ENCODE data around the gene ZFYVE27.

The ZFYVE27 gene

GRCh38 chr10:97788552-97789442, 51.9 kb downstream of the ZFYVE27 start:
- Histone ChIP-seq H3K4me1 (ENCODE audit: insufficient read depth, low read length) (no peaks in the 10 kb centered on the region), H3K36me3 (ENCODE audit: insufficient read depth, low read length) (no peaks in the 10 kb centered on the region), H3K27me3 (ENCODE audit: control insufficient read depth in 1 of 2, insufficient read depth in 2 of 2, low read length in 2 of 2) (peaks cover 13 to 31% of the 10 kb centered on the region in 2 donors), H3K9me3 (ENCODE audit: low read length) (no peaks in the 10 kb centered on the region), H3K9ac (ENCODE audit: low read length) (no peak overlapping the region), H3K4me3 (ENCODE audit: low read depth in 1 of 2, low read length in 2 of 2) (no peak overlapping the region), H3K27ac (ENCODE audit: low read depth, low read length) (no peak overlapping the region)

- Histone ChIP-seq H3K27me3 (ENCODE audit: control insufficient read depth in 1 of 2, insufficient read depth in 2 of 2, low read length in 2 of 2) (peaks cover 13 to 31% of the 10 kb centered on the region in 2 donors), H3K9me3 (ENCODE audit: low read length) (no peaks in the 10 kb centered on the region), H3K27ac (ENCODE audit: low read depth, low read length) (no peak overlapping the region), H3K4me3 (ENCODE audit: low read depth in 1 of 2, low read length in 2 of 2) (no peak overlapping the region), H3K9ac (ENCODE audit: low read length) (no peak overlapping the region), H3K4me1 (ENCODE audit: insufficient read depth, low read length) (no peaks in the 10 kb centered on the region), H3K36me3 (ENCODE audit: insufficient read depth, low read length) (no peaks in the 10 kb centered on the region)
These were observed 53.0 kb downstream of the ZFYVE27 start for GRCh38 chr10:97789770-97790397.

GRCh38 chr10:97791824-97792721, 55.1 kb downstream of the ZFYVE27 start:
- Histone ChIP-seq H3K9ac (ENCODE audit: low read length) (no peak overlapping the region), H3K4me3 (ENCODE audit: low read depth in 1 of 2, low read length in 2 of 2) (no peak overlapping the region), H3K27ac (ENCODE audit: low read depth, low read length) (no peak overlapping the region), H3K4me1 (ENCODE audit: insufficient read depth, low read length) (no peaks in the 10 kb centered on the region), H3K27me3 (ENCODE audit: control insufficient read depth in 1 of 2, insufficient read depth in 2 of 2, low read length in 2 of 2) (peaks cover 13 to 31% of the 10 kb centered on the region in 2 donors), H3K36me3 (ENCODE audit: insufficient read depth, low read length) (no peaks in the 10 kb centered on the region), H3K9me3 (ENCODE audit: low read length) (no peaks in the 10 kb centered on the region)

GRCh38 chr10:97795886-97796285, 59.0 kb downstream of the ZFYVE27 start:
- Histone ChIP-seq H3K36me3 (ENCODE audit: insufficient read depth, low read length) (no peaks in the 10 kb centered on the region), H3K9me3 (ENCODE audit: low read length) (no peaks in the 10 kb centered on the region), H3K27ac (ENCODE audit: low read depth, low read length) (no peak overlapping the region), H3K4me3 (ENCODE audit: low read depth in 1 of 2, low read length in 2 of 2) (no peak overlapping the region), H3K27me3 (ENCODE audit: control insufficient read depth in 1 of 2, insufficient read depth in 2 of 2, low read length in 2 of 2) (peaks cover 5 to 10% of the 10 kb centered on the region in 2 donors), H3K4me1 (ENCODE audit: insufficient read depth, low read length) (no peaks in the 10 kb centered on the region), H3K9ac (ENCODE audit: low read length) (no peak overlapping the region)

GRCh38 chr10:97796651-97797050, 59.7 kb downstream of the ZFYVE27 start:
- no peaks in the 10 kb centered on the region for H3K4me1 ChIP-seq (ENCODE audit: insufficient read depth, low read length)
- no peaks in the 10 kb centered on the region for H3K9me3 ChIP-seq (ENCODE audit: low read length)
- no peak overlapping the region for H3K9ac ChIP-seq (ENCODE audit: low read length)
- H3K27me3 ChIP-seq (ENCODE audit: control insufficient read depth in 1 of 2, insufficient read depth in 2 of 2, low read length in 2 of 2), result peaks cover 1 to 8% of the 10 kb centered on the region in 2 donors
- H3K4me3 ChIP-seq (ENCODE audit: low read depth in 1 of 2, low read length in 2 of 2), result no peak overlapping the region
- no peaks in the 10 kb centered on the region for H3K36me3 ChIP-seq (ENCODE audit: insufficient read depth, low read length)
- H3K27ac ChIP-seq (ENCODE audit: low read depth, low read length), result no peak overlapping the region

- H3K9me3 ChIP-seq (ENCODE audit: low read length), result no peaks in the 10 kb centered on the region
- H3K27ac ChIP-seq (ENCODE audit: low read depth, low read length), result no peak overlapping the region
- no peaks in the 10 kb centered on the region for H3K36me3 ChIP-seq (ENCODE audit: insufficient read depth, low read length)
These were observed 62.2 kb downstream of the ZFYVE27 start for GRCh38 chr10:97798958-97799610.

GRCh38 chr10:97800474-97800873, 63.5 kb downstream of the ZFYVE27 start:
- Histone ChIP-seq H3K9ac (ENCODE audit: low read length) (no peak overlapping the region), H3K9me3 (ENCODE audit: low read length) (no peaks in the 10 kb centered on the region), H3K36me3 (ENCODE audit: insufficient read depth, low read length) (no peaks in the 10 kb centered on the region), H3K4me1 (ENCODE audit: insufficient read depth, low read length) (peaks cover 4% of the 10 kb centered on the region), H3K27me3 (ENCODE audit: control insufficient read depth in 1 of 2, insufficient read depth in 2 of 2, low read length in 2 of 2) (peaks cover 0 to 8% of the 10 kb centered on the region in 2 donors), H3K4me3 (ENCODE audit: low read depth in 1 of 2, low read length in 2 of 2) (no peak overlapping the region), H3K27ac (ENCODE audit: low read depth, low read length) (no peak overlapping the region)

More at GRCh38 chr10:97798958-97799610, 62.2 kb downstream of the ZFYVE27 start:
- H3K9ac ChIP-seq (ENCODE audit: low read length), result no peak overlapping the region
- H3K4me3 ChIP-seq (ENCODE audit: low read depth in 1 of 2, low read length in 2 of 2), result no peak overlapping the region
- H3K4me1 ChIP-seq (ENCODE audit: insufficient read depth, low read length), result no peaks in the 10 kb centered on the region
- H3K27me3 ChIP-seq (ENCODE audit: control insufficient read depth in 1 of 2, insufficient read depth in 2 of 2, low read length in 2 of 2), result peaks cover 0 to 8% of the 10 kb centered on the region in 2 donors

- Histone ChIP-seq H3K4me3 (ENCODE audit: low read depth in 1 of 2, low read length in 2 of 2) (no peak overlapping the region), H3K27ac (ENCODE audit: low read depth, low read length) (no peak overlapping the region), H3K9ac (ENCODE audit: low read length) (no peak overlapping the region), H3K27me3 (ENCODE audit: control insufficient read depth in 1 of 2, insufficient read depth in 2 of 2, low read length in 2 of 2) (peaks cover 0 to 8% of the 10 kb centered on the region in 2 donors), H3K4me1 (ENCODE audit: insufficient read depth, low read length) (peaks cover 12% of the 10 kb centered on the region), H3K9me3 (ENCODE audit: low read length) (no peaks in the 10 kb centered on the region), H3K36me3 (ENCODE audit: insufficient read depth, low read length) (no peaks in the 10 kb centered on the region)
These were observed 64.5 kb downstream of the ZFYVE27 start for GRCh38 chr10:97801422-97801821.

- Histone ChIP-seq H3K27me3 (ENCODE audit: control insufficient read depth in 1 of 2, insufficient read depth in 2 of 2, low read length in 2 of 2) (peaks cover 0 to 8% of the 10 kb centered on the region in 2 donors), H3K36me3 (ENCODE audit: insufficient read depth, low read length) (no peaks in the 10 kb centered on the region), H3K9ac (ENCODE audit: low read length) (no peak overlapping the region), H3K9me3 (ENCODE audit: low read length) (no peaks in the 10 kb centered on the region), H3K4me3 (ENCODE audit: low read depth in 1 of 2, low read length in 2 of 2) (no peak overlapping the region), H3K4me1 (ENCODE audit: insufficient read depth, low read length) (peaks cover 12% of the 10 kb centered on the region), H3K27ac (ENCODE audit: low read depth, low read length) (no peak overlapping the region)
These were observed 68.4 kb downstream of the ZFYVE27 start for GRCh38 chr10:97805096-97805884.

GRCh38 chr10:97805949-97806348, 69.0 kb downstream of the ZFYVE27 start:
- H3K27ac ChIP-seq (ENCODE audit: low read depth, low read length), result no peak overlapping the region

More at GRCh38 chr10:97805949-97806348, 69.0 kb downstream of the ZFYVE27 start:
- Histone ChIP-seq H3K4me3 (ENCODE audit: low read depth in 1 of 2, low read length in 2 of 2) (no peak overlapping the region), H3K4me1 (ENCODE audit: insufficient read depth, low read length) (peaks cover 12% of the 10 kb centered on the region), H3K9me3 (ENCODE audit: low read length) (no peaks in the 10 kb centered on the region), H3K9ac (ENCODE audit: low read length) (no peak overlapping the region), H3K36me3 (ENCODE audit: insufficient read depth, low read length) (no peaks in the 10 kb centered on the region), H3K27me3 (ENCODE audit: control insufficient read depth in 1 of 2, insufficient read depth in 2 of 2, low read length in 2 of 2) (peaks cover 0 to 8% of the 10 kb centered on the region in 2 donors)

All from muscle layer of colon (tissue), 2 donors.